Endothelial cell of umbilical vein (primary cell): Measurements from ENCODE around the gene ZNF488. TPM values are rescaled to one million over a fixed set of nuclear protein-coding genes. Genes with fewer than 3 reads are reported as not detected.

Source experiments
- BruUV-seq: library from RNA; stranded (reverse); fragments of 400-500 nt; replicated peaks from 2 replicates; lab custom pipeline; 2021; lab: Mats Ljungman, UMichigan
- CTCF ChIA-PET: fragments of 300-600, 350-600 bp; sonication (Branson Sonifier 250); formaldehyde crosslinking; loops from one replicate; lab custom pipeline; 2021; ENCODE audit warnings: antibody characterized with exemption, inconsistent platforms; lab: Charles Lee
- POLR2A ChIA-PET: fragments of 300-600, 350-600 bp; sonication (Branson Sonifier 250); formaldehyde crosslinking; loops from one replicate; lab custom pipeline; 2021; ENCODE audit warnings: antibody characterized with exemption, inconsistent platforms; lab: Charles Lee
- DNase-seq: peaks from one replicate; pipeline ENCODE4 v3.0.0-alpha.2; 2011; ENCODE audit warnings: low read depth, low spot score
- FAIRE-seq: peaks from 2 replicates; lab custom pipeline; 2011; peaks lifted over from hg19 to GRCh38; lab: Jason Lieb, UNC
- H2AFZ ChIP-seq: 2 replicates; pipeline ENCODE4 v1.6.0; 2012; ENCODE audit warnings: low read depth, low read length, control low read depth, inconsistent platforms
- H3K27ac ChIP-seq: 2 replicates; pipeline ENCODE4 v1.5.1; 2011; ENCODE audit warnings: low read depth, mild to moderate bottlenecking, control low read depth, low read length, moderate library complexity; ENCODE audit not compliant: insufficient read depth
- H3K27me3 ChIP-seq, 2 experiments: 2 replicates each; pipeline versions ENCODE4 v1.6.0 to v1.6.1; 2011; ENCODE audit warnings: low read length in 2 of 2, mixed read lengths in 1 of 2; ENCODE audit not compliant: control insufficient read depth in 2 of 2, insufficient read depth in 2 of 2
- H3K36me3 ChIP-seq, 2 experiments: 2 replicates in 1 of 2; 3 replicates in 1 of 2; pipeline ENCODE4 v1.5.1; 2011; ENCODE audit warnings: low read length in 2 of 2, mild to moderate bottlenecking in 1 of 2, moderate library complexity in 1 of 2; ENCODE audit not compliant: control insufficient read depth in 2 of 2, insufficient read depth in 2 of 2; ENCODE audit errors: extremely low read depth in 1 of 2
- H3K4me1 ChIP-seq: 3 replicates; pipeline ENCODE4 v1.5.1; 2011; ENCODE audit warnings: mild to moderate bottlenecking, low read length; ENCODE audit not compliant: control insufficient read depth, insufficient read depth; ENCODE audit errors: extremely low read depth
- H3K4me2 ChIP-seq: 2 replicates; pipeline ENCODE4 v1.6.1; 2011; ENCODE audit warnings: low read length, control low read depth, mixed read lengths; ENCODE audit not compliant: insufficient read depth
- H3K4me3 ChIP-seq, 3 experiments: fragments of 200-600 bp in 1 of 3; sonication (generic), shearing (Covaris generic) in 1 of 3; replicated peaks in 1 of 3; 2 replicates each; pipeline ENCODE4 v1.5.1; 2011 to 2016; ENCODE audit warnings: control low read depth in 3 of 3, low read length in 3 of 3, mild to moderate bottlenecking in 2 of 3, inconsistent platforms in 1 of 3, low read depth in 1 of 3, moderate library complexity in 1 of 3; ENCODE audit not compliant: insufficient read depth in 1 of 3
- H3K79me2 ChIP-seq: 2 replicates; pipeline ENCODE4 v1.6.0; 2012; ENCODE audit warnings: low read length, inconsistent platforms; ENCODE audit not compliant: control insufficient read depth, insufficient read depth
- H3K9ac ChIP-seq: replicated peaks from 2 replicates; pipeline ENCODE3; 2011; ENCODE audit warnings: low read length, control low read depth; ENCODE audit not compliant: insufficient read depth; ENCODE audit errors: extremely low read depth
- H3K9me1 ChIP-seq: replicated peaks from 3 replicates; pipeline ENCODE4 v1.6.0; 2011; ENCODE audit warnings: mild to moderate bottlenecking, low read length; ENCODE audit not compliant: control insufficient read depth, insufficient read depth; ENCODE audit errors: extremely low read depth
- H3K9me3 ChIP-seq: replicated peaks from 2 replicates; pipeline ENCODE4 v1.5.1; 2012; ENCODE audit warnings: low read length, inconsistent platforms; ENCODE audit not compliant: control insufficient read depth, insufficient read depth
- H4K20me1 ChIP-seq: replicated peaks from 2 replicates; pipeline ENCODE3; 2011; ENCODE audit warnings: mild to moderate bottlenecking, low read length; ENCODE audit not compliant: control insufficient read depth, insufficient read depth; ENCODE audit errors: extremely low read depth
- EZH2 ChIP-seq: IDR thresholded peaks from 2 replicates; pipeline ENCODE4 v1.6.1; 2012; ENCODE audit warnings: borderline replicate concordance, low read depth, mild to moderate bottlenecking, moderate library complexity, low read length, inconsistent platforms; ENCODE audit not compliant: severe bottlenecking
- FOS ChIP-seq: IDR thresholded peaks from 2 replicates; pipeline ENCODE4 v1.6.1; 2011; ENCODE audit warnings: mild to moderate bottlenecking, low read length, moderate library complexity, borderline replicate concordance; ENCODE audit not compliant: insufficient read depth
- GATA2 ChIP-seq: IDR thresholded peaks from 2 replicates; pipeline ENCODE4 v1.7.0; 2011; ENCODE audit warnings: low read depth, mild to moderate bottlenecking, moderate library complexity, mixed read lengths, low read length; ENCODE audit not compliant: insufficient read length, insufficient read depth
- JUN ChIP-seq: IDR thresholded peaks from 2 replicates; pipeline ENCODE4 v1.6.1; 2011; ENCODE audit warnings: borderline replicate concordance, low read depth; ENCODE audit not compliant: insufficient read length, insufficient read depth
- MYC ChIP-seq: IDR thresholded peaks from one replicate; pipeline ENCODE4 v1.6.1; 2011; ENCODE audit warnings: mild to moderate bottlenecking, low read depth, low read length
- POLR2A ChIP-seq: IDR thresholded peaks from 2 replicates; pipeline ENCODE4 v1.6.1; 2012; ENCODE audit warnings: low read depth, mild to moderate bottlenecking, control low read depth, low read length
- POLR2AphosphoS5 ChIP-seq: IDR thresholded peaks from 2 replicates; pipeline ENCODE4 v1.6.1; 2012; ENCODE audit warnings: low read depth, mild to moderate bottlenecking, control low read depth, low read length, moderate library complexity; ENCODE audit not compliant: insufficient read depth
- dilution Hi-C: fragments of 300-500 bp; cut with MboI; formaldehyde crosslinking; loops from one replicate; pipeline ENCODE4 v1.15.0; 2019; ENCODE audit warnings: low sequenced_read_pairs; ENCODE audit not compliant: extremely low pct_ligation_motif_present
- intact Hi-C: fragments of 100-400 bp; cut with micrococcal nuclease; formaldehyde crosslinking; loops from one replicate; pipeline ENCODE4 v1.10.0; 2022
- polyA plus RNA-seq, 4 experiments: library from polyadenylated mRNA; depleted of rRNA in 3 of 4; stranded (reverse) in 3 of 4; unstranded in 1 of 4; fragments of >200 nt; gene quantifications; 2 replicates each; pipeline versions ENCODE4 v1.2.1 to v1.2.3, GENCODE V29; 2011 to 2012; ENCODE audit warnings: missing spikeins in 1 of 4
- total RNA-seq: library from RNA; stranded (reverse); gene quantifications from 2 replicates; pipeline ENCODE4 v1.2.3, GENCODE V29; 2021
- TF ChIP-seq, protein P1 (sequence below): IDR thresholded peaks from 2 replicates; pipeline ENCODE4 v1.6.1; 2011; ENCODE audit not compliant: insufficient read depth, insufficient read length
- TF ChIP-seq, protein P2 (sequence below), 2 donors: IDR thresholded peaks; 1 replicate in 1 of 2; 2 replicates in 1 of 2; pipeline ENCODE4 v1.5.1; 2011; ENCODE audit warnings: low read length in 2 of 2, mild to moderate bottlenecking in 2 of 2, moderate library complexity in 2 of 2, control low read depth in 1 of 2, inconsistent platforms in 1 of 2, low read depth in 1 of 2; ENCODE audit not compliant: insufficient read depth in 1 of 2; ENCODE audit errors: extremely low read depth in 1 of 2

ZNF488 gene
- total and polyA plus RNA-seq, 2 donors (not counting 3 experiments of a cell fraction or from before 2014, with no cell fraction given): 0.21 to 0.38 TPM

DNA sequence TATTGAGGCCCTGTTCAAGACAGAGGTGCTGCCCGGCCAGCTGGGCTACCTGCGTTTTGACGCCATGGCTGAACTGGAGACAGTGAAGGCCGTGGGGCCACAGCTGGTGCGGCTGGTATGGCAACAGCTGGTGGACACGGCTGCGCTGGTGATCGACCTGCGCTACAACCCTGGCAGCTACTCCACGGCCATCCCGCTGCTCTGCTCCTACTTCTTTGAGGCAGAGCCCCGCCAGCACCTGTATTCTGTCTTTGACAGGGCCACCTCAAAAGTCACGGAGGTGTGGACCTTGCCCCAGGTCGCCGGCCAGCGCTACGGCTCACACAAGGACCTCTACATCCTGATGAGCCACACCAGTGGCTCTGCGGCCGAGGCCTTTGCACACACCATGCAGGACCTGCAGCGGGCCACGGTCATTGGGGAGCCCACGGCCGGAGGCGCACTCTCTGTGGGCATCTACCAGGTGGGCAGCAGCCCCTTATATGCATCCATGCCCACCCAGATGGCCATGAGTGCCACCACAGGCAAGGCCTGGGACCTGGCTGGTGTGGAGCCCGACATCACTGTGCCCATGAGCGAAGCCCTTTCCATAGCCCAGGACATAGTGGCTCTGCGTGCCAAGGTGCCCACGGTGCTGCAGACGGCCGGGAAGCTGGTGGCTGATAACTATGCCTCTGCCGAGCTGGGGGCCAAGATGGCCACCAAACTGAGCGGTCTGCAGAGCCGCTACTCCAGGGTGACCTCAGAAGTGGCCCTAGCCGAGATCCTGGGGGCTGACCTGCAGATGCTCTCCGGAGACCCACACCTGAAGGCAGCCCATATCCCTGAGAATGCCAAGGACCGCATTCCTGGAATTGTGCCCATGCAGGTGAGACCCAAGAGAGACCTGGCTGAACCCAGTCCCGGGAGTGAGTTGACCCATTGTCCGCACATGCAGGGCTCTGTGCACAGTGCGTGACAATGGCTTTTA, 33.1 kb downstream of the ZNF488 start:
- no peak overlapping the region for H3K4me2 ChIP-seq
- H3K9me3 ChIP-seq: no peaks in the 10 kb centered on the region
- H3K9me1 ChIP-seq: no peaks in the 10 kb centered on the region
- ChIA-PET CTCF (interaction anchor here (1.1 kb wide), 2 partner anchors 10 to 11 kb away, joined by 4 read pairs; no protein-coding TSS in a partner anchor), POLR2A (no interaction called here)
- intact Hi-C loops: no loop called here
- no peaks in the 10 kb centered on the region for H3K79me2 ChIP-seq
- H3K4me3 ChIP-seq: no peak overlapping the region
- no peak overlapping the region for H3K9ac ChIP-seq
- FAIRE-seq: no peak
- H3K27me3 ChIP-seq: no peaks in the 10 kb centered on the region
- H3K4me1 ChIP-seq: no peaks in the 10 kb centered on the region
- no peaks in the 10 kb centered on the region for H4K20me1 ChIP-seq
- no peak overlapping the region for H2AFZ ChIP-seq
- dilution Hi-C loops: no loop called here
- no peak overlapping the region for H3K27ac ChIP-seq
- no peak for TF ChIP-seq POLR2AphosphoS5
- TF ChIP-seq, protein P1, sequence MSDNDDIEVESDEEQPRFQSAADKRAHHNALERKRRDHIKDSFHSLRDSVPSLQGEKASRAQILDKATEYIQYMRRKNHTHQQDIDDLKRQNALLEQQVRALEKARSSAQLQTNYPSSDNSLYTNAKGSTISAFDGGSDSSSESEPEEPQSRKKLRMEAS: no peak
- TF ChIP-seq JUN: no peak
- no peak for TF ChIP-seq POLR2A
- no peak for TF ChIP-seq EZH2
- no peak for DNase-seq
- no TSS peak for BruUV-seq
- H3K36me3 ChIP-seq: no peaks in the 10 kb centered on the region

DNA sequence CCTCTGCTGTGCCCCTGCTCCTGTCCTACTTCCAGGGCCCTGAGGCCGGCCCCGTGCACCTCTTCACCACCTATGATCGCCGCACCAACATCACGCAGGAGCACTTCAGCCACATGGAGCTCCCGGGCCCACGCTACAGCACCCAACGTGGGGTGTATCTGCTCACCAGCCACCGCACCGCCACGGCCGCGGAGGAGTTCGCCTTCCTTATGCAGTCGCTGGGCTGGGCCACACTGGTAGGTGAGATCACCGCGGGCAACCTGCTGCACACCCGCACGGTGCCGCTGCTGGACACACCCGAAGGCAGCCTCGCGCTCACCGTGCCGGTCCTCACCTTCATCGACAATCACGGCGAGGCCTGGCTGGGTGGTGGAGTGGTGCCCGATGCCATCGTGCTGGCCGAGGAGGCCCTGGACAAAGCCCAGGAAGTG, 34.1 kb downstream of the ZNF488 start:
- Histone ChIP-seq H3K27ac (no peak overlapping the region), H3K4me3 (no peak overlapping the region), H4K20me1 (no peaks in the 10 kb centered on the region), H3K9me3 (no peaks in the 10 kb centered on the region), H3K27me3 (no peaks in the 10 kb centered on the region), H3K9me1 (no peaks in the 10 kb centered on the region), H3K4me1 (no peaks in the 10 kb centered on the region), H3K79me2 (no peaks in the 10 kb centered on the region), H3K36me3 (no peaks in the 10 kb centered on the region), H3K4me2 (no peak overlapping the region), H2AFZ (no peak overlapping the region), H3K9ac (no peak overlapping the region)
- no TSS peak for BruUV-seq
- intact Hi-C loops (no loop called here), dilution Hi-C loops (no loop called here)
- no peak for FAIRE-seq
- TF ChIP-seq EZH2 (no peak), POLR2AphosphoS5 (no peak), POLR2A (no peak), GATA2 (no peak), FOS (no peak), JUN (no peak), MYC (no peak)
- TF ChIP-seq, protein P2, sequence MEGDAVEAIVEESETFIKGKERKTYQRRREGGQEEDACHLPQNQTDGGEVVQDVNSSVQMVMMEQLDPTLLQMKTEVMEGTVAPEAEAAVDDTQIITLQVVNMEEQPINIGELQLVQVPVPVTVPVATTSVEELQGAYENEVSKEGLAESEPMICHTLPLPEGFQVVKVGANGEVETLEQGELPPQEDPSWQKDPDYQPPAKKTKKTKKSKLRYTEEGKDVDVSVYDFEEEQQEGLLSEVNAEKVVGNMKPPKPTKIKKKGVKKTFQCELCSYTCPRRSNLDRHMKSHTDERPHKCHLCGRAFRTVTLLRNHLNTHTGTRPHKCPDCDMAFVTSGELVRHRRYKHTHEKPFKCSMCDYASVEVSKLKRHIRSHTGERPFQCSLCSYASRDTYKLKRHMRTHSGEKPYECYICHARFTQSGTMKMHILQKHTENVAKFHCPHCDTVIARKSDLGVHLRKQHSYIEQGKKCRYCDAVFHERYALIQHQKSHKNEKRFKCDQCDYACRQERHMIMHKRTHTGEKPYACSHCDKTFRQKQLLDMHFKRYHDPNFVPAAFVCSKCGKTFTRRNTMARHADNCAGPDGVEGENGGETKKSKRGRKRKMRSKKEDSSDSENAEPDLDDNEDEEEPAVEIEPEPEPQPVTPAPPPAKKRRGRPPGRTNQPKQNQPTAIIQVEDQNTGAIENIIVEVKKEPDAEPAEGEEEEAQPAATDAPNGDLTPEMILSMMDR (IDR thresholded peaks at IDR 0.05; ENCODE audit: extremely low read depth in 1 of 2, insufficient read depth in 1 of 2, low read depth in 1 of 2, low read length in 2 of 2): no peak
- TF ChIP-seq, protein P1: no peak
- DNase-seq: no peak
- ChIA-PET POLR2A (interaction anchor here (0.5 kb wide), 1 partner anchor 1149 kb away, joined by 3 read pairs; no protein-coding TSS in a partner anchor), CTCF (interaction anchor here (1.1 kb wide), 1 partner anchor 10 kb away, joined by 4 read pairs; no protein-coding TSS in a partner anchor)
